Mammary epithelial cell (primary cell): ENCODE data around the gene BTK.

Experiments
- EZH2 ChIP-seq: IDR thresholded peaks from 2 replicates; pipeline ENCODE4 v1.6.1; 2012; ENCODE audit warnings: low read length, inconsistent platforms, borderline replicate concordance
- TF ChIP-seq, protein P1 (sequence below), 2 donors: IDR thresholded peaks in 1 of 2; conservative IDR thresholded peaks in 1 of 2; 2 replicates each; pipeline ENCODE4 v1.5.1; 2011 to 2012; ENCODE audit warnings: inconsistent platforms in 2 of 2, low read length in 2 of 2, mild to moderate bottlenecking in 2 of 2, control low read depth in 1 of 2, low read depth in 1 of 2; ENCODE audit not compliant: insufficient read depth in 1 of 2; ENCODE audit errors: extremely low read depth in 1 of 2

DNA sequence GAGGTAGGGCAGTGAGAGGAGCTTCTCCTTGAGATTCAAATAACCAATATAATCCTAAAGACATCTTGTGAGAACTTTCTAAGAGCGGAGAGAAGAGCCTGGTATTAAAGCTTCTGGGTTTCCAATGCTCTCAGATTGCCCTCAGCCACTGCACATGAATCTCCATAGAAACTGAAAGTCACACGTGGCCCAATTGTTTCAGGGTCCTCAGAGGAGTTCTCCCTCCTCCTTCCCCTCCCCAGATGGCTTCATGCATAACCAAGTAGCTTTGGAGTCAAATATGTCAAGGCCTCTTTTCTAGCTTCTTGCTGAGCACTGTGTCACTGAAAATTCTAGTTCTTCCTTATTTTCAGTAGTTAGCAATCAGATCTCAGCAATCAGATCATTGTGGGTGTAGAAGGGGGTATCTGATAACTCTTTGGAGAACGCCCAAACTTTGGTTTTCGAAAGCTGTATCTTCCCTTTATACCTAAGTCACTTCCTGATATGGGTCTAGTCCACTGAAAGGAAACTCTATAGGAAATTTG lies 2.2 kb downstream of the BTK start:
- TF ChIP-seq, protein P1, sequence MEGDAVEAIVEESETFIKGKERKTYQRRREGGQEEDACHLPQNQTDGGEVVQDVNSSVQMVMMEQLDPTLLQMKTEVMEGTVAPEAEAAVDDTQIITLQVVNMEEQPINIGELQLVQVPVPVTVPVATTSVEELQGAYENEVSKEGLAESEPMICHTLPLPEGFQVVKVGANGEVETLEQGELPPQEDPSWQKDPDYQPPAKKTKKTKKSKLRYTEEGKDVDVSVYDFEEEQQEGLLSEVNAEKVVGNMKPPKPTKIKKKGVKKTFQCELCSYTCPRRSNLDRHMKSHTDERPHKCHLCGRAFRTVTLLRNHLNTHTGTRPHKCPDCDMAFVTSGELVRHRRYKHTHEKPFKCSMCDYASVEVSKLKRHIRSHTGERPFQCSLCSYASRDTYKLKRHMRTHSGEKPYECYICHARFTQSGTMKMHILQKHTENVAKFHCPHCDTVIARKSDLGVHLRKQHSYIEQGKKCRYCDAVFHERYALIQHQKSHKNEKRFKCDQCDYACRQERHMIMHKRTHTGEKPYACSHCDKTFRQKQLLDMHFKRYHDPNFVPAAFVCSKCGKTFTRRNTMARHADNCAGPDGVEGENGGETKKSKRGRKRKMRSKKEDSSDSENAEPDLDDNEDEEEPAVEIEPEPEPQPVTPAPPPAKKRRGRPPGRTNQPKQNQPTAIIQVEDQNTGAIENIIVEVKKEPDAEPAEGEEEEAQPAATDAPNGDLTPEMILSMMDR (conservative IDR thresholded peaks at IDR 0.05 in 1 of 2, IDR thresholded peaks at IDR 0.05 in 1 of 2; ENCODE audit: extremely low read depth in 1 of 2, insufficient read depth in 1 of 2, low read depth in 1 of 2, low read length in 2 of 2): no peak
- TF ChIP-seq EZH2: no peak
